Measurements from ENCODE around the gene TREH.

DNA sequence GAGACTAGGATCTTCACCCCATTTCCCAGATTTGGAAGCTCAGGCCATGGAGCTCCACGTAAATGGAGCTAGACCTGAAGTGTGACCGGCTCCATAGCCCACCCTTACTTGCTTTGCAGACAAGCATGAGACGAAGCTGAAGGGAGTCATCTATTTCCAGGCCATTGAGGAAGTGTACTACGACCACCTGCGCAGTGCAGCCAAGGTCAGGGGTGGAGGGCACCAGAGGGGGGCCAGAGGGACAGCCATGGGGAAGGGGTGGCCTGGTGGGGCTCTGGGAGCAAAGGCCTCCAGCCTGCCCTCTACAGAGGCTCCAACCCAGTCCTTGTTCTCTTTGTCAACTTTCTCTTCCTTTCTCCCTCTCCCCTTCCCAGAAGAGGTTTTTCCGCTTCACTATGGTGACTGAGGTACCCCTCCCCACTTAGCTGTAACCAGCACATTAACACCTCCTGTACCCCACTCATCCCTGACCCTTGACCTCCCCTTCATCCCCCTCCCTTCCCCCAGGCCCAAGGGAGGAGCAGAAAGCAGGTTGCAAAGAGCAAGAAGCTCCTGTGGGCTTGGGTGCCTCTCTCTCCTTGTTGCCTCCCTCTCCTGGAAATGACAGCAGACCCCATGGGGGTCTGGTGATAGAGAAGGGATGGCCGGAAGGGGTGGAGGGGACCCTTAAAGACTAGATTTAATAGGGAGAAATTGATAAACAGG is 23.8 kb downstream of the TREH start:
- TF ChIP-seq NFRKB (IDR thresholded peaks at IDR 0.05) (no peak), SP1 (IDR thresholded peaks at IDR 0.05) (no peak), BHLHE40 (IDR thresholded peaks at IDR 0.05; ENCODE audit: borderline replicate concordance) (no peak), SUZ12 (IDR thresholded peaks at IDR 0.05) (no peak), HDGF (IDR thresholded peaks at IDR 0.05; ENCODE audit: borderline replicate concordance) (no peak), TARDBP (IDR thresholded peaks at IDR 0.05) (no peak), FOXA1 (IDR thresholded peaks at IDR 0.05) (no peak), FOXK2 (IDR thresholded peaks at IDR 0.05) (no peak), FOXM1 (IDR thresholded peaks at IDR 0.05; ENCODE audit: borderline replicate concordance) (no peak)

All from HEK293T (cell line).